WERI-Rb-1 (cell line): ENCODE data around the gene KRTAP10-5.

Source experiments
- DNase-seq: peaks from one replicate; pipeline ENCODE4 v3.0.0-alpha.2; 2020
- H3K27ac ChIP-seq: fragments of 250-450 bp; sonication (Bioruptor Pico); 2 replicates; pipeline ENCODE4 v1.5.1; 2020; ENCODE audit warnings: mild to moderate bottlenecking, moderate library complexity
- H3K27me3 ChIP-seq: fragments of 250-450 bp; sonication (Bioruptor Pico); 2 replicates; pipeline ENCODE4 v1.5.1; 2021; ENCODE audit warnings: mild to moderate bottlenecking, low read depth, moderate library complexity; ENCODE audit not compliant: insufficient read depth, severe bottlenecking
- H3K36me3 ChIP-seq: fragments of 250-450 bp; sonication (Bioruptor Pico); 2 replicates; pipeline ENCODE4 v1.5.1; 2020; ENCODE audit warnings: mild to moderate bottlenecking, moderate library complexity
- H3K4me3 ChIP-seq: 2 replicates; pipeline ENCODE4 v1.5.1; 2011; ENCODE audit warnings: low read depth, mild to moderate bottlenecking, control low read depth, low read length
- H3K9me3 ChIP-seq: fragments of 250-450 bp; sonication (Bioruptor Pico); 2 replicates; pipeline ENCODE4 v1.5.1; 2021; ENCODE audit warnings: mild to moderate bottlenecking, moderate library complexity; ENCODE audit not compliant: severe bottlenecking
- CTCF ChIP-seq: IDR thresholded peaks from 2 replicates; pipeline ENCODE4 v1.5.1; 2011; ENCODE audit warnings: low read depth, mild to moderate bottlenecking, control low read depth, inconsistent platforms, low read length

The KRTAP10-5 gene

GRCh38 chr21:44616591-44616926 is 36.2 kb upstream of the KRTAP10-5 start:
- no peak overlapping the region for H3K4me3 ChIP-seq
- TF ChIP-seq CTCF, result no peak
- DNase-seq, result no peak
- no peaks in the 10 kb centered on the region for H3K27me3 ChIP-seq
- peaks cover 20% of the 10 kb centered on the region for H3K9me3 ChIP-seq
- H3K36me3 ChIP-seq, result no peaks in the 10 kb centered on the region
- H3K27ac ChIP-seq, result no peak overlapping the region

- no peak for TF ChIP-seq CTCF
- Histone ChIP-seq H3K4me3 (no peak overlapping the region), H3K36me3 (no peaks in the 10 kb centered on the region), H3K9me3 (peaks cover 23% of the 10 kb centered on the region), H3K27me3 (no peaks in the 10 kb centered on the region), H3K27ac (no peak overlapping the region)
- no peak for DNase-seq
Observed at GRCh38 chr21:44615911-44616590, 35.6 kb upstream of the KRTAP10-5 start.

GRCh38 chr21:44615466-44615865 is 35.1 kb upstream of the KRTAP10-5 start:
- no peak for DNase-seq
- Histone ChIP-seq H3K4me3 (no peak overlapping the region), H3K36me3 (no peaks in the 10 kb centered on the region), H3K27ac (no peak overlapping the region), H3K27me3 (no peaks in the 10 kb centered on the region), H3K9me3 (peaks cover 25% of the 10 kb centered on the region)
- TF ChIP-seq CTCF, result no peak

GRCh38 chr21:44614961-44615391 is 34.6 kb upstream of the KRTAP10-5 start:
- peaks cover 25% of the 10 kb centered on the region for H3K9me3 ChIP-seq
- no peak for TF ChIP-seq CTCF
- no peaks in the 10 kb centered on the region for H3K27me3 ChIP-seq
- H3K36me3 ChIP-seq, result no peaks in the 10 kb centered on the region
- H3K27ac ChIP-seq, result no peak overlapping the region
- H3K4me3 ChIP-seq, result no peak overlapping the region
- DNase-seq, result no peak

GRCh38 chr21:44614161-44614631 is 33.8 kb upstream of the KRTAP10-5 start:
- TF ChIP-seq CTCF, result no peak
- no peak for DNase-seq
- peaks cover 19% of the 10 kb centered on the region for H3K9me3 ChIP-seq

More at GRCh38 chr21:44614161-44614631, 33.8 kb upstream of the KRTAP10-5 start:
- no peak overlapping the region for H3K27ac ChIP-seq
- H3K4me3 ChIP-seq, result no peak overlapping the region
- no peaks in the 10 kb centered on the region for H3K36me3 ChIP-seq
- no peaks in the 10 kb centered on the region for H3K27me3 ChIP-seq
